ENCODE measurements around the gene ZYG11B.

DNA sequence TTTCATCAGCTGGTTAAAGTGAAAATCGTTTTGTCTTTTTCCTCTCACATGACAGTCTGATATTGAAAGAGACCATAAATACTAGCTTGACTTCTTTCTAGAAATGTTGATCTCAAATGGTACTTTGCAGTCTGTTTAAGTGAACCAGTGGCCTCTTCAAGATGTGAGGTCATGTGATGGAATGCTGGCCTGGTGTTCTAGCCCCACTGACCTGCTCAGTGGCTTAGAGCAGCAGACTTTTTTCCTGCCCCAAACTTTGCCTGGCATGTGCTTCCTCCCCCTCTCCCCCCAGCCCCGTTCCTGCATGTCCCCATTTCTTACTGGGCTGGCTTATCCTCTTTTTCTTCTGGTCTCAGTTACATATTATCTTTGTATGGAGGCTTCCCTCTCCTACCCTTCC is 150.6 kb downstream of the ZYG11B start:
- TF ChIP-seq SNAI2 (CRISPR knock-in tag; IDR thresholded peaks at IDR 0.05) (no peak), ISL1 (CRISPR knock-in tag; IDR thresholded peaks at IDR 0.05) (no peak), ZFP3 (CRISPR knock-in tag; IDR thresholded peaks at IDR 0.05) (no peak), CSDC2 (CRISPR knock-in tag; IDR thresholded peaks at IDR 0.05) (no peak), PPARA (CRISPR knock-in tag; IDR thresholded peaks at IDR 0.05; ENCODE audit: borderline replicate concordance) (no peak), ARNTL (CRISPR knock-in tag; IDR thresholded peaks at IDR 0.05; ENCODE audit: borderline replicate concordance, low read depth) (no peak), TOX (CRISPR knock-in tag; IDR thresholded peaks at IDR 0.05; ENCODE audit: borderline replicate concordance) (no peak), GLIS3 (CRISPR knock-in tag; IDR thresholded peaks at IDR 0.05) (no peak), ZFP30 (CRISPR knock-in tag; IDR thresholded peaks at IDR 0.05) (no peak)
- TF ChIP-seq, protein P1, sequence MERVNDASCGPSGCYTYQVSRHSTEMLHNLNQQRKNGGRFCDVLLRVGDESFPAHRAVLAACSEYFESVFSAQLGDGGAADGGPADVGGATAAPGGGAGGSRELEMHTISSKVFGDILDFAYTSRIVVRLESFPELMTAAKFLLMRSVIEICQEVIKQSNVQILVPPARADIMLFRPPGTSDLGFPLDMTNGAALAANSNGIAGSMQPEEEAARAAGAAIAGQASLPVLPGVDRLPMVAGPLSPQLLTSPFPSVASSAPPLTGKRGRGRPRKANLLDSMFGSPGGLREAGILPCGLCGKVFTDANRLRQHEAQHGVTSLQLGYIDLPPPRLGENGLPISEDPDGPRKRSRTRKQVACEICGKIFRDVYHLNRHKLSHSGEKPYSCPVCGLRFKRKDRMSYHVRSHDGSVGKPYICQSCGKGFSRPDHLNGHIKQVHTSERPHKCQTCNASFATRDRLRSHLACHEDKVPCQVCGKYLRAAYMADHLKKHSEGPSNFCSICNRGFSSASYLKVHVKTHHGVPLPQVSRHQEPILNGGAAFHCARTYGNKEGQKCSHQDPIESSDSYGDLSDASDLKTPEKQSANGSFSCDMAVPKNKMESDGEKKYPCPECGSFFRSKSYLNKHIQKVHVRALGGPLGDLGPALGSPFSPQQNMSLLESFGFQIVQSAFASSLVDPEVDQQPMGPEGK (CRISPR knock-in tag; IDR thresholded peaks at IDR 0.05; ENCODE audit: borderline replicate concordance): no peak
- TF ChIP-seq, protein P2, sequence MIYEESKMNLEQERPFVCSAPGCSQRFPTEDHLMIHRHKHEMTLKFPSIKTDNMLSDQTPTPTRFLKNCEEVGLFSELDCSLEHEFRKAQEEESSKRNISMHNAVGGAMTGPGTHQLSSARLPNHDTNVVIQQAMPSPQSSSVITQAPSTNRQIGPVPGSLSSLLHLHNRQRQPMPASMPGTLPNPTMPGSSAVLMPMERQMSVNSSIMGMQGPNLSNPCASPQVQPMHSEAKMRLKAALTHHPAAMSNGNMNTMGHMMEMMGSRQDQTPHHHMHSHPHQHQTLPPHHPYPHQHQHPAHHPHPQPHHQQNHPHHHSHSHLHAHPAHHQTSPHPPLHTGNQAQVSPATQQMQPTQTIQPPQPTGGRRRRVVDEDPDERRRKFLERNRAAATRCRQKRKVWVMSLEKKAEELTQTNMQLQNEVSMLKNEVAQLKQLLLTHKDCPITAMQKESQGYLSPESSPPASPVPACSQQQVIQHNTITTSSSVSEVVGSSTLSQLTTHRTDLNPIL (CRISPR knock-in tag; IDR thresholded peaks at IDR 0.05; ENCODE audit: low read depth): no peak
- TF ChIP-seq, protein P3, sequence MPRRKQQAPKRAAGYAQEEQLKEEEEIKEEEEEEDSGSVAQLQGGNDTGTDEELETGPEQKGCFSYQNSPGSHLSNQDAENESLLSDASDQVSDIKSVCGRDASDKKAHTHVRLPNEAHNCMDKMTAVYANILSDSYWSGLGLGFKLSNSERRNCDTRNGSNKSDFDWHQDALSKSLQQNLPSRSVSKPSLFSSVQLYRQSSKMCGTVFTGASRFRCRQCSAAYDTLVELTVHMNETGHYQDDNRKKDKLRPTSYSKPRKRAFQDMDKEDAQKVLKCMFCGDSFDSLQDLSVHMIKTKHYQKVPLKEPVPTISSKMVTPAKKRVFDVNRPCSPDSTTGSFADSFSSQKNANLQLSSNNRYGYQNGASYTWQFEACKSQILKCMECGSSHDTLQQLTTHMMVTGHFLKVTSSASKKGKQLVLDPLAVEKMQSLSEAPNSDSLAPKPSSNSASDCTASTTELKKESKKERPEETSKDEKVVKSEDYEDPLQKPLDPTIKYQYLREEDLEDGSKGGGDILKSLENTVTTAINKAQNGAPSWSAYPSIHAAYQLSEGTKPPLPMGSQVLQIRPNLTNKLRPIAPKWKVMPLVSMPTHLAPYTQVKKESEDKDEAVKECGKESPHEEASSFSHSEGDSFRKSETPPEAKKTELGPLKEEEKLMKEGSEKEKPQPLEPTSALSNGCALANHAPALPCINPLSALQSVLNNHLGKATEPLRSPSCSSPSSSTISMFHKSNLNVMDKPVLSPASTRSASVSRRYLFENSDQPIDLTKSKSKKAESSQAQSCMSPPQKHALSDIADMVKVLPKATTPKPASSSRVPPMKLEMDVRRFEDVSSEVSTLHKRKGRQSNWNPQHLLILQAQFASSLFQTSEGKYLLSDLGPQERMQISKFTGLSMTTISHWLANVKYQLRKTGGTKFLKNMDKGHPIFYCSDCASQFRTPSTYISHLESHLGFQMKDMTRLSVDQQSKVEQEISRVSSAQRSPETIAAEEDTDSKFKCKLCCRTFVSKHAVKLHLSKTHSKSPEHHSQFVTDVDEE (CRISPR knock-in tag; IDR thresholded peaks at IDR 0.05): no peak
